BLaER1 treated with 17β-estradiol and CSF1 and Interleukin-3, amounts not matched to agents 10 nM and 100 nM (cell line): ENCODE results near the gene CHCHD6.

ENCODE experiments used
- H3K27ac ChIP-seq, 11 experiments: shearing (Covaris generic); formaldehyde crosslinking; 2 replicates each; pipeline ENCODE4 v1.8.1; 2022
- H3K27me3 ChIP-seq, 11 experiments: shearing (Covaris generic); formaldehyde crosslinking; 2 replicates each; pipeline ENCODE4 v1.8.1; 2022
- H3K36me3 ChIP-seq, 11 experiments: shearing (Covaris generic); formaldehyde crosslinking; 2 replicates each; pipeline ENCODE4 v1.8.1; 2022
- H3K4me1 ChIP-seq, 10 experiments: shearing (Covaris generic); formaldehyde crosslinking; 2 replicates each; pipeline ENCODE4 v1.8.1; 2022
- H3K4me2 ChIP-seq, 11 experiments: shearing (Covaris generic); formaldehyde crosslinking; 2 replicates each; pipeline ENCODE4 v1.8.1; 2022
- H3K4me3 ChIP-seq, 10 experiments: shearing (Covaris generic); formaldehyde crosslinking; 2 replicates each; pipeline ENCODE4 v1.8.1; 2022
- H3K9ac ChIP-seq, 11 experiments: shearing (Covaris generic); formaldehyde crosslinking; 2 replicates each; pipeline ENCODE4 v1.8.1; 2022
- H3K9me3 ChIP-seq, 11 experiments: shearing (Covaris generic); formaldehyde crosslinking; replicated peaks in 1 of 11; 2 replicates each; pipeline ENCODE4 v1.8.1; 2022
- H4K20me1 ChIP-seq, 11 experiments: shearing (Covaris generic); formaldehyde crosslinking; 2 replicates each; pipeline ENCODE4 v1.8.1; 2022
- Cebpa-rat ChIP-seq, 11 experiments: shearing (Covaris generic); IDR thresholded peaks; 2 replicates each; pipeline ENCODE4 v1.8.1; 2022

The CHCHD6 gene

DNA sequence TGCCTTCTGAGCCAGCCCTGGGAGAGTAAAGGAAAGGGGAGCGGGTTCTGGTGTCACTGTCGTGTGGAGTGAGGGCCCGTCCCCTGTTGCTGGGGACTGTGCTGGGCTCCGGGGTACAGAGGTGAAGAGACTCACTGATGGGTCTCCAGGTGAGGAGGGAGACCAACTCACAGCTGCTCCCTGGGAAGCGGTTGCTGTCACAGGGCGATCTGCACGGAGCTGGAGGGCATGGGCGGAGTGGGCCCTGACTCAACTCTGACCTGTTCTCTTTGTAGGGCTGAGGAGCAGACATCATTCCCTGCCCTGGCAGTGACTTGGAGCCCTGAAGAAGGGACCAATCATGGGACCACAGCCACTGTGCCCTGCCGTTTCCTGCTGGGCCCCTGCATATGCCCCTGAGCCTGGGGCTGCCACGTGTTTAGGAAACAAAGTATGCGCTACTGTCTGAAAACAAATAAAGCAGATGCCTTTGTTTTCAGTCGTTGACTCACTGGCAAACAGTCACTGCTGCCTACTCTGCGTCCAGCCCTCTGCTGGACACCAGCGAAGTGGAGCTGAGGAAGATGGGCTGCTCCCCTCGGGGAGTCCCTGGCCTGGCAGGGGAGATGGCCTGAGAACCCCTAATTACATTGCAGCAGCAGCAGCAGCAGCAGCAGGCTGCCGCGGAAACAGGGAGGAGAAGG, 256.0 kb downstream of the CHCHD6 start:
- no peak for TF ChIP-seq Cebpa-rat (IDR thresholded peaks at IDR 0.05)
- Histone ChIP-seq H4K20me1 (peaks cover 0 to 100% (median 30%) of the 10 kb centered on the region in 11 experiments; a peak in 17 of 22 replicates), H3K9ac (peak overlapping the region in 6 of 11 experiments; percentile 1 to 48 (median 42); a peak in 9 of 22 replicates), H3K4me1 (peaks cover 58 to 79% (median 76%) of the 10 kb centered on the region in 10 experiments), H3K36me3 (no peaks in the 10 kb centered on the region), H3K4me2 (peak overlapping the region; percentile 76 to 96 (median 90)), H3K9me3 (no peaks in the 10 kb centered on the region), H3K27me3 (peaks cover 0 to 54% (median 0%) of the 10 kb centered on the region in 11 experiments; a peak in 7 of 22 replicates), H3K27ac (peak overlapping the region in 7 of 11 experiments; percentile 3 to 59 (median 35); a peak in 8 of 22 replicates), H3K4me3 (peak overlapping the region in 1 of 10 experiments; percentile 11; a peak in 1 of 20 replicates)

DNA sequence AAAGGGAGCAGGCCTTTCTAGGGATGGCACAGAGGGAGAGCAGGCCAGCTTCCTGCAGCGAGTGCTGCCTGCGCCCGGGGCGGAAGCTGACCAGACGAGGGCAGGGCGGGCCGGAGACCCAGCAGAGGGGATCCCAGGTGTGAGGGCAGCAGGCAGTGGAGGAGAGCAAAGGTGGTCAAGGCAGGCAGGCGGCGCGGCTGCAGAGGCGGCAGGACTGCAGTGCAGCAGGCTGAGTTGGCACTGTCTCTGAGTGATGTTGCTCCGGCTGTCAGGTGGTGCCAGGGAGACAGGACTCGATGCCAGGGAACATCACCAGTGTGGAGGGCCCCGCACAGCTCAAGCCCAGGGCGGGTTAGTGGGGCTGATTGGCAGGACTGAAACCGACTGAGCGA, 256.6 kb downstream of the CHCHD6 start:
- Histone ChIP-seq H3K9ac (peak overlapping the region in 6 of 11 experiments; percentile 1 to 48 (median 42); a peak in 8 of 22 replicates), H3K36me3 (no peaks in the 10 kb centered on the region), H3K27ac (peak overlapping the region in 9 of 11 experiments; percentile 3 to 59 (median 22); a peak in 10 of 22 replicates), H4K20me1 (peaks cover 0 to 100% (median 26%) of the 10 kb centered on the region in 11 experiments; a peak in 17 of 22 replicates), H3K9me3 (no peaks in the 10 kb centered on the region), H3K4me3 (peak overlapping the region in 1 of 10 experiments; percentile 11; a peak in 1 of 20 replicates), H3K4me1 (peaks cover 52 to 74% (median 70%) of the 10 kb centered on the region in 10 experiments), H3K27me3 (peaks cover 0 to 49% (median 0%) of the 10 kb centered on the region in 11 experiments; a peak in 7 of 22 replicates), H3K4me2 (peak overlapping the region; percentile 76 to 96 (median 90))
- TF ChIP-seq Cebpa-rat (IDR thresholded peaks at IDR 0.05) = no peak

DNA sequence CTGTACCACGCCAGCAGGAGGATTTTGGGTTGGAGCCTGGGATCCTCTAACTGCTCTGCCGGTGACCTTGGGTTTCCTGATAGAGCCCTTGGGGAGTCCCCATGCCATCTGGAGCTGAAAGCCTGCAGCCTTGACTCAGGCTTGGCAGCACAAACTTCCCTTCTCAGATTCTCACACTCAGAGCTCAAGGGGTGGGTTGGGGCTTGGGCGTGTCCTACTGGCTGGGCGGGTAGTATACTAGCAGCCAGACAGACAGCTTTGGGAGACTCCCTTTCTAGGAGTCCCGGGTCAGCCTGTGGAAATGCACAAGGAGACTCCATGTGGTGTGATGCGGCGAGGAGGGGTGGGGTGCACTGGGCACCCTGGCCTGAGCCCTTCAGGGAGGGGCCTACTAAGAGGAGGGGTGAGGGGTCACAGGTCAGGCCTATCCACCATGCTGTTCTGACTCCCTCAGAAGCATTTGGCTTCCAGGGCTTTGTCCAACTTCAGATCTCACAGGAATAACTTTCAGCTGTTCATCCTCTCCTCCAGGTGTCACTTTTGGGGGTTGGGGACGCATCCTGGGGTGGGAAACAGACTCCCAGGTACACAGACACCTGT, 257.3 kb downstream of the CHCHD6 start:
- Histone ChIP-seq H3K4me2 (peak overlapping the region; percentile 76 to 96 (median 90)), H3K9ac (peak overlapping the region in 4 of 11 experiments; percentile 42 to 48 (median 43); a peak in 6 of 22 replicates), H3K9me3 (no peaks in the 10 kb centered on the region), H3K36me3 (no peaks in the 10 kb centered on the region), H3K27me3 (peaks cover 0 to 43% (median 0%) of the 10 kb centered on the region in 11 experiments; a peak in 6 of 22 replicates), H3K4me1 (peaks cover 46 to 67% (median 63%) of the 10 kb centered on the region in 10 experiments), H3K4me3 (no peak overlapping the region), H3K27ac (peak overlapping the region in 7 of 11 experiments; percentile 14 to 59 (median 35); a peak in 7 of 22 replicates), H4K20me1 (peaks cover 0 to 100% (median 19%) of the 10 kb centered on the region in 11 experiments; a peak in 14 of 22 replicates)
- no peak for TF ChIP-seq Cebpa-rat (IDR thresholded peaks at IDR 0.05)

DNA sequence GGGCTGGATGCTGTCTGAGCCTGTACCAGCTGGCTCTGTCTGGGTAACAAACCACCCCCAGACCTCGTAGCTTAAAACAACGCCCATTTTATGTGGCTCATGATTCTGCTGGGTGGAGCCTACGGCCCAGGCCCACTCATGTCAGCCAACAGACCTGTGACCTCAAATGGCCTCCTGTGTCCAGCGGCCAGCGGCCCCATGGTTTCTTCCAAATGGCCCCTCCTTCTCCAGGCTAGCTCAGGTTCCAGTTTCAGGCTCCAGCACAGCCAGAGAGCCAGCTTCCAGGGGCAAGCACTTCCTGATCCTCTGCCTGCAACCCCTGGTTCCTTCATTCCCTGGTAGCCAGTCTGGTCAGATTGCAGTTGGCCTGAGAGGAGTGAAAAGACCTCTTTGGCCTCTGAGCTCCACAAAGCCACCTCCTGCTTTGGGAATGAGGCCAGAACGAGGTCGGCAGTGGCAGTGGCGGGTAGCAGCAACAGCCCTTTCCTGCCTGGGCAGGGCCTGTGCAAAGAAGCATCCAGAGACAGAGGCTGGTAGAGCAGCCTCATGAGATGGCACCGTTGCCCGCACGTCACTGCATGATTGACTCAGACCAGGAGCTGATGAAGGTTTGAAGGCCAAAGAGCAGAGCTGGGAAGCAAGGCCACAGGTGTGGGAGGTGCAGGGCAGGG, 257.9 kb downstream of the CHCHD6 start:
- Histone ChIP-seq H3K27ac (peak overlapping the region in 2 of 11 experiments; percentile 26 to 43; a peak in 2 of 22 replicates), H3K9ac (peak overlapping the region in 1 of 11 experiments; percentile 24; a peak in 1 of 22 replicates), H3K36me3 (no peaks in the 10 kb centered on the region), H3K4me1 (peaks cover 39 to 61% (median 57%) of the 10 kb centered on the region in 10 experiments), H3K4me3 (no peak overlapping the region), H4K20me1 (peaks cover 0 to 98% (median 13%) of the 10 kb centered on the region in 11 experiments; a peak in 12 of 22 replicates), H3K27me3 (peaks cover 0 to 38% (median 0%) of the 10 kb centered on the region in 11 experiments; a peak in 6 of 22 replicates), H3K4me2 (peak overlapping the region; percentile 76 to 96 (median 90)), H3K9me3 (no peaks in the 10 kb centered on the region)
- no peak for TF ChIP-seq Cebpa-rat (IDR thresholded peaks at IDR 0.05)

DNA sequence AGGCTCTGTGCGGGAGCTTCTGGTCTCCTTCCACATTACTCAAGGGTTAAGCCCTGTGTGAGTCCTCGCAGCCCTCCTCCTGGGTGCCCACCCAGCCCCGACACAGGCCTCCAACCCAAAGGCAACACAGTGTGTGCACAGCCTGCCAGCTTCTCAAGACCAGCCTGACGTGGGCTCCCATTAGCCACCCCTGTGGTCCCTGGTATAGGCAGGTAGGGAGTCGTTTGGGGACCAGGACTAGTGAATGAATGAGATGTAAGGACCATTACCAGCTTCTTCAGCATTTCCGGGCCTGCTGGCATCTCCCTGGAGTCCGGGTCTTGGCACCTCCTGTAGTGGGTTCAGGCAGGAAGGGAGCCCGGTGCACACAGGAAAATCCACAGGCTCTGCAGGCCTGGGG, 258.7 kb downstream of the CHCHD6 start:
- no peak overlapping the region for H3K4me3 ChIP-seq
- no peak for TF ChIP-seq Cebpa-rat (IDR thresholded peaks at IDR 0.05)
- H3K27ac ChIP-seq = no peak overlapping the region; a peak in 1 of 22 replicates
- peaks cover 0 to 29% (median 0%) of the 10 kb centered on the region in 11 experiments; a peak in 5 of 22 replicates for H3K27me3 ChIP-seq
- H3K36me3 ChIP-seq = no peaks in the 10 kb centered on the region
- H3K9ac ChIP-seq = no peak overlapping the region
- H3K9me3 ChIP-seq = no peaks in the 10 kb centered on the region
- H3K4me2 ChIP-seq = peak overlapping the region in 7 of 11 experiments; percentile 83 to 96 (median 91); a peak in 8 of 22 replicates
- H3K4me1 ChIP-seq = peaks cover 31 to 52% (median 49%) of the 10 kb centered on the region in 10 experiments
- peaks cover 0 to 98% (median 7%) of the 10 kb centered on the region in 11 experiments; a peak in 11 of 22 replicates for H4K20me1 ChIP-seq

DNA sequence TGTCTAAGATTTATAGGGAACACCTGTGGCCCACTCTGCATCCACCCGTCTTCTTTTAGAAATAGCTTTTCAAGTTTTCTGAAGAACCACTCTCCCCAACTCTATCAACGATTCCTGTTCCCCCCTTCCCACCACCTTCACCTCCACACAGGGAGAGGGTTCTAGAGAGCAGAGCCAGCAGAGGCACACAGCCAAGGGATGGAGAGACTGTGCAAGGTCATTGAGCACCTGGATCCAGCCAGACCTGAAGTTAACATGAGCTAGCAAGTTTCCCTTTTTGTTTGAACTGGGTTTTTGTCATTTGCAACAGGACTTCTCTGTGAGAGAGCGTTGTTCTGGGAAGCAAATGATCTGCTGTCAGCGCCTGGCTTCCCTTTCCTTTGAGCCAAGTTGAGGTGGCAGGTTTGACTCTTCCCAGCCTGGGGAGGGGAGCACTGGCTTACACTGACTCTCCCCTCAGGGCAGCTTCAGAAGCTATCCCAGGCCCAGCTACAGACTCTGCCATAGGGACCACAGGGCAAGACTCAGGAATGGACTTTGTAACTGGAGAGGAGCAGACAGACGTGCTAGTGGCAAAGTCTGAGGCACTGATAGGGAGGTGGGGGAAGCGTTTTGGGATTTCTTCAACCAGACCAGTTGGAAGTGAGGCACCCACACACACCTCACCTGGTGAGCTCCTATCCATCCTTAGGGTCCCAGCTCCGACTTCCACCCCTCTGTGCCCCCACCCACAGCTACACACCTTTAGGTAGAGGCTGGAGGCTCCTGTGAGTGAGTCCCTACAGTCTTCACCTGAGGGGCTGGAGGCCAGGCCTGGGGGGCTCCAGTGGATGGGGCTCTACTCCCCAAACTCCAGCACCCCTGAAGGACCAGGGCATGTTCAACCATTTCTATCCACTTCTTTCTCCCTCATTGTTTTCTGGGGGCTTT, 259.5 kb downstream of the CHCHD6 start:
- TF ChIP-seq Cebpa-rat (IDR thresholded peaks at IDR 0.05) = no peak
- no peak overlapping the region for H3K4me2 ChIP-seq
- H3K27me3 ChIP-seq = peaks cover 0 to 22% (median 0%) of the 10 kb centered on the region in 11 experiments; a peak in 4 of 22 replicates
- H3K27ac ChIP-seq = no peak overlapping the region
- peaks cover 0 to 94% (median 7%) of the 10 kb centered on the region in 11 experiments; a peak in 11 of 22 replicates for H4K20me1 ChIP-seq
- no peak overlapping the region for H3K9ac ChIP-seq
- no peak overlapping the region for H3K4me3 ChIP-seq
- H3K4me1 ChIP-seq = peaks cover 29 to 48% (median 41%) of the 10 kb centered on the region in 10 experiments
- no peaks in the 10 kb centered on the region for H3K36me3 ChIP-seq
- H3K9me3 ChIP-seq = no peaks in the 10 kb centered on the region

DNA sequence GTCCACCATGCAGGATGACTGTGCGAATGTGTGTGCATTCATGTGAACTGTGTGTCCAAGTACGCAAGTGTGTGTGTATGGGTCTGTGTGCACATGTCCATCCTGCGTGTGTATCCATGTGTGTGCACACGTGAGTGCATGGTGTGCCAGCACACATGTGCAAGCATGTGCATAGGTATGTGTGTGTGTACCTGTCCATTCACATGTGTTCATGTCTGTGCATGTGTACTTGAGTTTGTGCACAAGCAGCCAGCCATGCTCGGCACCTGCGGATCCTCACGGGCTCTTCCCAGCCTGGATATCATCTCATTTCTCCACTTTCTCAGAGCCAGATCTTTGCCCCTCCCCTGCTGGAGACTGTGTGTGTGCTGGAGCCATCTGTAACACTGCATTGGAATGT, 260.2 kb downstream of the CHCHD6 start:
- Histone ChIP-seq H3K27me3 (peaks cover 0 to 14% (median 0%) of the 10 kb centered on the region in 11 experiments; a peak in 3 of 22 replicates), H3K4me1 (peaks cover 29 to 51% (median 38%) of the 10 kb centered on the region in 10 experiments), H3K9me3 (no peaks in the 10 kb centered on the region), H3K36me3 (no peaks in the 10 kb centered on the region), H3K9ac (no peak overlapping the region), H3K4me3 (no peak overlapping the region), H3K4me2 (no peak overlapping the region), H4K20me1 (peaks cover 0 to 92% (median 7%) of the 10 kb centered on the region in 11 experiments; a peak in 11 of 22 replicates), H3K27ac (no peak overlapping the region)
- TF ChIP-seq Cebpa-rat (IDR thresholded peaks at IDR 0.05) = no peak
